Measurements from ENCODE around the gene CASZ1.

Gene CASZ1

GRCh38 chr1:10638559-10639005 is 157.9 kb downstream of the CASZ1 start:
- peak; percentile 63 for DNase-seq (ENCODE audit: low spot score)

GRCh38 chr1:10637834-10638558 is 158.4 kb downstream of the CASZ1 start:
- no peak for DNase-seq (ENCODE audit: low spot score)

GRCh38 chr1:10637400-10637799 is 159.0 kb downstream of the CASZ1 start:
- no peak for DNase-seq (ENCODE audit: low spot score)

- no peak for DNase-seq (ENCODE audit: low spot score)
Observed at GRCh38 chr1:10635992-10636391, 160.5 kb downstream of the CASZ1 start.

- DNase-seq (ENCODE audit: low spot score): no peak
Observed at GRCh38 chr1:10635085-10635896, 161.2 kb downstream of the CASZ1 start.

GRCh38 chr1:10634428-10635084 is 161.9 kb downstream of the CASZ1 start:
- peak; percentile 61 for DNase-seq (ENCODE audit: low spot score)

GRCh38 chr1:10634075-10634427 is 162.4 kb downstream of the CASZ1 start:
- DNase-seq (ENCODE audit: low spot score): no peak

- no peak for DNase-seq (ENCODE audit: low spot score)
Observed at GRCh38 chr1:10633416-10633815, 163.0 kb downstream of the CASZ1 start.

GRCh38 chr1:10632691-10633090 is 163.8 kb downstream of the CASZ1 start:
- no peak for DNase-seq (ENCODE audit: low spot score)

- no peak for DNase-seq (ENCODE audit: low spot score)
Observed at GRCh38 chr1:10631811-10632593, 164.4 kb downstream of the CASZ1 start.

- no peak for DNase-seq (ENCODE audit: low spot score)
Observed at GRCh38 chr1:10631121-10631810, 165.2 kb downstream of the CASZ1 start.

GRCh38 chr1:10630661-10631120 is 165.8 kb downstream of the CASZ1 start:
- DNase-seq (ENCODE audit: low spot score): no peak

GRCh38 chr1:10629816-10630571 is 166.5 kb downstream of the CASZ1 start:
- peak; percentile 79 for DNase-seq (ENCODE audit: low spot score)

GRCh38 chr1:10629091-10629815 is 167.2 kb downstream of the CASZ1 start:
- no peak for DNase-seq (ENCODE audit: low spot score)

GRCh38 chr1:10628685-10629084 is 167.8 kb downstream of the CASZ1 start:
- no peak for DNase-seq (ENCODE audit: low spot score)

GRCh38 chr1:10626791-10627410 is 169.5 kb downstream of the CASZ1 start:
- DNase-seq (ENCODE audit: low spot score): no peak

GRCh38 chr1:10626131-10626731 is 170.2 kb downstream of the CASZ1 start:
- no peak for DNase-seq (ENCODE audit: low spot score)

GRCh38 chr1:10625554-10625953 is 170.9 kb downstream of the CASZ1 start:
- no peak for DNase-seq (ENCODE audit: low spot score)

- no peak for DNase-seq (ENCODE audit: low spot score)
Observed at GRCh38 chr1:10625076-10625475, 171.4 kb downstream of the CASZ1 start.
